Measurements from ENCODE around the gene FCHSD2. TPM values are rescaled to one million over a fixed set of nuclear protein-coding genes. Genes with fewer than 3 reads are reported as not detected.
A peak's percentile ranks its signal among the peaks of the same experiment; 100 is the strongest.

Gene FCHSD2
- polyA plus RNA-seq, 3 donors: 14.5 to 43.5 (median 16.6) TPM

DNA sequence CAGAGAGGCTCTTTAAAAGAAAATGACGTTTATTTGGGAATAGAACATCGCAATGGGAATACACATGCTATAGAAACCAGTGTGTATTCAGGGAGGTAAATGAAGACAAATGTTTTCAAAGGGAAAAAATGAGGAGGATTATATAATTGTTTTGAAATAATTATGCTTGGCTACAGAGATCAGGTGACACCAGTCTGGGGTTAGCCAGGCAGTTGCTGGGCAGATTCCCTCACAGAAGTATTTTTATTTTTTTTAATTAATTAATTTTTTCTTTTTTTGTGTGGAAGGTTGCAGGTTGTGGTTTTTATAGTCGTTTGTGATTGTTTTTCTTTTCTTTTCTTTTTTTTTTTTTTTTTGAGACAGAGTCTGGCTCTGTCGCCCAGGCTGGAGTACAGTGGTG lies 342.7 kb downstream of the FCHSD2 start:
- no CpG with 5 or more reads among the region's 4 CpGs for WGBS (ENCODE audit: insufficient coverage)

GRCh38 chr11:72798361-72798760 lies 343.8 kb downstream of the FCHSD2 start:
- no peak for TF ChIP-seq CTCF (IDR thresholded peaks at IDR 0.05)
- peak overlapping the region in 6 of 7 donors; percentile 1 to 89 (median 78) for H3K27ac Mint-ChIP-seq

More for the DNA sequence above, 342.7 kb downstream of the FCHSD2 start:
- peak overlapping the region in 2 of 7 donors; percentile 16 to 59 for H3K27ac Mint-ChIP-seq
- Histone ChIP-seq H3K9me3 (replicated peaks in 1 of 2; ENCODE audit: control insufficient read depth in 1 of 2, insufficient read depth in 1 of 2, low read length in 2 of 2) (no peaks in the 10 kb centered on the region), H3K79me2 (ENCODE audit: insufficient read depth, low read length) (peaks cover 11% of the 10 kb centered on the region), H3K4me3 (replicated peaks in 1 of 3; ENCODE audit: low read depth in 2 of 3, low read length in 3 of 3) (no peak overlapping the region), H3K36me3 (replicated peaks in 1 of 2; ENCODE audit: control insufficient read depth in 1 of 2, insufficient read depth in 2 of 2, low read length in 2 of 2) (peaks cover 2 to 10% of the 10 kb centered on the region in 2 donors), H4K20me1 (ENCODE audit: insufficient read depth, low read length) (no peaks in the 10 kb centered on the region), H3K4me1 (ENCODE audit: control insufficient read depth in 1 of 2, insufficient read depth in 2 of 2, low read length in 2 of 2) (peaks cover 31 to 49% of the 10 kb centered on the region in 2 donors), H3K4me2 (replicated peaks; ENCODE audit: extremely low read depth, low read length, poor library complexity, severe bottlenecking) (no peak overlapping the region), H3K9ac (ENCODE audit: insufficient read depth, low read length, poor library complexity, severe bottlenecking) (no peak overlapping the region), H3K27me3 (ENCODE audit: control insufficient read depth in 2 of 2, insufficient read depth in 2 of 2, low read length in 2 of 2) (no peaks in the 10 kb centered on the region), H3K27ac (ENCODE audit: low read depth in 1 of 2, low read length in 2 of 2) (no peak overlapping the region), H2AFZ (ENCODE audit: insufficient read depth, low read depth, low read length, poor library complexity, severe bottlenecking) (no peak overlapping the region)
- no peak for TF ChIP-seq CTCF (IDR thresholded peaks at IDR 0.05)
- no peak overlapping the region for H3K4me3 Mint-ChIP-seq
- intact Hi-C loops (cut with micrococcal nuclease): no loop called here
- peaks cover 0 to 8% (median 4%) of the 10 kb centered on the region in 7 donors for H3K9me3 Mint-ChIP-seq
- DNase-seq: no peak
- peaks cover 37% of the 10 kb centered on the region for H3K4me1 Mint-ChIP-seq
- peaks cover 10 to 25% of the 10 kb centered on the region in 2 donors for H3K36me3 Mint-ChIP-seq
- peaks cover 0 to 2% (median 0%) of the 10 kb centered on the region in 3 donors for H3K27me3 Mint-ChIP-seq (ENCODE audit: low read depth in 3 of 3)

More at GRCh38 chr11:72798361-72798760, 343.8 kb downstream of the FCHSD2 start:
- no CpG with 5 or more reads among the region's 4 CpGs for WGBS (ENCODE audit: insufficient coverage)
- Histone ChIP-seq H3K4me3 (replicated peaks in 1 of 3; ENCODE audit: low read depth in 2 of 3, low read length in 3 of 3) (no peak overlapping the region), H3K4me2 (replicated peaks; ENCODE audit: extremely low read depth, low read length, poor library complexity, severe bottlenecking) (no peak overlapping the region), H3K9ac (ENCODE audit: insufficient read depth, low read length, poor library complexity, severe bottlenecking) (no peak overlapping the region), H3K4me1 (ENCODE audit: control insufficient read depth in 1 of 2, insufficient read depth in 2 of 2, low read length in 2 of 2) (peaks cover 31 to 50% of the 10 kb centered on the region in 2 donors), H2AFZ (ENCODE audit: insufficient read depth, low read depth, low read length, poor library complexity, severe bottlenecking) (no peak overlapping the region), H3K27ac (ENCODE audit: low read depth in 1 of 2, low read length in 2 of 2) (peak overlapping the region; percentile 24 to 46), H3K36me3 (replicated peaks in 1 of 2; ENCODE audit: control insufficient read depth in 1 of 2, insufficient read depth in 2 of 2, low read length in 2 of 2) (peaks cover 2 to 8% of the 10 kb centered on the region in 2 donors), H3K27me3 (ENCODE audit: control insufficient read depth in 2 of 2, insufficient read depth in 2 of 2, low read length in 2 of 2) (no peaks in the 10 kb centered on the region), H3K79me2 (ENCODE audit: insufficient read depth, low read length) (peaks cover under 1% of the 10 kb centered on the region), H4K20me1 (ENCODE audit: insufficient read depth, low read length) (no peaks in the 10 kb centered on the region), H3K9me3 (replicated peaks in 1 of 2; ENCODE audit: control insufficient read depth in 1 of 2, insufficient read depth in 1 of 2, low read length in 2 of 2) (no peaks in the 10 kb centered on the region)
- Mint-ChIP-seq H3K4me1 (peaks cover 34% of the 10 kb centered on the region), H3K9me3 (peaks cover 0 to 8% (median 4%) of the 10 kb centered on the region in 7 donors), H3K4me3 (no peak overlapping the region), H3K27me3 (ENCODE audit: low read depth in 3 of 3) (peaks cover 0 to 2% (median 1%) of the 10 kb centered on the region in 3 donors), H3K36me3 (peaks cover 6 to 21% of the 10 kb centered on the region in 2 donors)
- no peak for DNase-seq
- intact Hi-C loops (cut with micrococcal nuclease): no loop called here

All from CD14-positive monocyte (primary cell).